ENCODE results near the gene BCL2L1.

- no peak for TF ChIP-seq CTCF (IDR thresholded peaks at IDR 0.05)
- TF ChIP-seq POLR2A (IDR thresholded peaks at IDR 0.05): no peak
- no peak for TF ChIP-seq EP300 (IDR thresholded peaks at IDR 0.05)
Observed at GRCh38 chr20:31663524-31663837, 59.2 kb downstream of the BCL2L1 start.

All from tibial nerve (tissue), 4 donors.